K562 (cell line): ENCODE results near the gene SNX17. TPM values are rescaled to one million over a fixed set of nuclear protein-coding genes. Genes with fewer than 3 reads are reported as not detected.

Experiments used
- ATAC-seq: fragments of 200-7000 bp; cut with Tn5 transposase; 3 replicates; pipeline ENCODE4 v1.9.1; 2020; ENCODE audit warnings: moderate library complexity
- BruUV-seq: library from RNA; stranded (reverse); fragments of 400-500 nt; replicated peaks from 2 replicates; lab custom pipeline; 2021; lab: Mats Ljungman, UMichigan
- CTCF ChIA-PET: fragments of 300-600 bp; formaldehyde crosslinking; extraction: SDS; loops from one replicate; lab custom pipeline; 2021; ENCODE audit warnings: low intra/inter-chr PET ratio; lab: Yijun Ruan, JAX
- POLR2A ChIA-PET: fragments of 300-600, 350-650 bp; sonication (Branson Sonifier 250); formaldehyde crosslinking; extraction: SDS; loops from one replicate; lab custom pipeline; 2021; ENCODE audit warnings: antibody characterized with exemption, inconsistent platforms; lab: Yijun Ruan, JAX
- DNase-seq, 4 experiments: peaks; one replicate each; pipeline versions ENCODE4 v3.0.0 to v3.0.0-alpha.2; 2011 to 2018; ENCODE audit warnings: low spot score in 3 of 4, mixed read lengths in 3 of 4; ENCODE audit errors: extremely low read depth in 1 of 4
- FAIRE-seq: peaks from 2 replicates; lab custom pipeline; 2011; peaks lifted over from hg19 to GRCh38; lab: Jason Lieb, UNC
- H2AFZ ChIP-seq: 2 replicates; pipeline ENCODE4 v1.6.0; 2011; ENCODE audit warnings: low read depth, low read length, control low read depth, inconsistent platforms
- H3K27ac ChIP-seq: fragments of 200-600 bp; 3 replicates; pipeline ENCODE4 v1.8.0; 2011; ENCODE audit warnings: low read depth, mild to moderate bottlenecking, control low read depth, inconsistent platforms, low read length, moderate library complexity, mixed read lengths; ENCODE audit errors: extremely low read depth
- H3K27me3 ChIP-seq, 2 experiments: fragments of 300-600 bp in 1 of 2; 2 replicates in 1 of 2; 3 replicates in 1 of 2; pipeline versions ENCODE4 v1.6.0 to v1.8.0; 2011; ENCODE audit warnings: inconsistent platforms in 2 of 2, low read length in 2 of 2, mild to moderate bottlenecking in 1 of 2, mixed read lengths in 1 of 2, moderate library complexity in 1 of 2; ENCODE audit not compliant: control insufficient read depth in 2 of 2, insufficient read depth in 2 of 2
- H3K36me3 ChIP-seq: fragments of 300-600 bp; 3 replicates; pipeline ENCODE4 v1.8.0; 2011; ENCODE audit warnings: mild to moderate bottlenecking, low read length, inconsistent platforms; ENCODE audit not compliant: control insufficient read depth, insufficient read depth
- H3K4me1 ChIP-seq, 2 experiments: fragments of 200-600 bp in 1 of 2; replicated peaks in 1 of 2; 2 replicates in 1 of 2; 3 replicates in 1 of 2; pipeline versions ENCODE4 v1.5.1 to v1.8.0; 2011; ENCODE audit warnings: inconsistent platforms in 2 of 2, low read length in 2 of 2, mild to moderate bottlenecking in 1 of 2, mixed read lengths in 1 of 2, moderate library complexity in 1 of 2; ENCODE audit not compliant: control insufficient read depth in 2 of 2, insufficient read depth in 2 of 2
- H3K4me2 ChIP-seq: 2 replicates; pipeline ENCODE4 v1.6.1; 2011; ENCODE audit warnings: low read length, control low read depth, inconsistent platforms, mixed read lengths; ENCODE audit not compliant: insufficient read depth
- H3K4me3 ChIP-seq: fragments of 200-600 bp; sonication (generic), shearing (Covaris generic); 2 replicates; pipeline ENCODE4 v1.5.1; 2016; ENCODE audit warnings: control low read depth, inconsistent platforms
- H3K79me2 ChIP-seq: fragments of 200-600 bp; 3 replicates; pipeline ENCODE4 v1.8.0; 2011; ENCODE audit warnings: low read length, inconsistent platforms; ENCODE audit not compliant: control insufficient read depth, insufficient read depth
- H3K9ac ChIP-seq, 2 experiments: 2 replicates each; pipeline versions ENCODE4 v1.6.0 to v1.6.1; 2011; ENCODE audit warnings: low read depth in 2 of 2, low read length in 2 of 2, control low read depth in 1 of 2, inconsistent platforms in 1 of 2, mild to moderate bottlenecking in 1 of 2, mixed read lengths in 1 of 2; ENCODE audit not compliant: insufficient read depth in 1 of 2
- H3K9me1 ChIP-seq: one replicate; pipeline ENCODE4 v1.6.0; 2011; ENCODE audit warnings: inconsistent platforms, mild to moderate bottlenecking, low read length, moderate library complexity; ENCODE audit not compliant: control insufficient read depth, insufficient read depth
- H3K9me3 ChIP-seq: replicated peaks from 2 replicates; pipeline ENCODE4 v1.5.1; 2011; ENCODE audit warnings: low read depth, low read length, inconsistent platforms; ENCODE audit not compliant: control insufficient read depth, insufficient read depth
- H4K20me1 ChIP-seq: replicated peaks from 2 replicates; pipeline ENCODE4 v1.6.1; 2011; ENCODE audit warnings: low read length, inconsistent platforms, mixed read lengths; ENCODE audit not compliant: control insufficient read depth, insufficient read depth
- GATA2 ChIP-seq: sonication (generic); formaldehyde crosslinking; IDR thresholded peaks from 2 replicates; pipeline ENCODE4 v1.4.0; 2020; ENCODE audit warnings: mild to moderate bottlenecking, missing genetic modification reagents
- KDM1A ChIP-seq, 2 experiments: fragments of 450-650 bp; IDR thresholded peaks; 2 replicates each; pipeline ENCODE4 v1.6.1; 2016; ENCODE audit warnings: mild to moderate bottlenecking in 2 of 2
- ZNF121 ChIP-seq: sonication (generic); formaldehyde crosslinking; conservative IDR thresholded peaks from 2 replicates; pipeline ENCODE4 v1.8.0; 2022; ENCODE audit warnings: missing genetic modification reagents
- ZNF217 ChIP-seq: sonication (generic); formaldehyde crosslinking; IDR thresholded peaks from 2 replicates; pipeline ENCODE4 v1.8.0; 2022; ENCODE audit warnings: mild to moderate bottlenecking, missing genetic modification reagents
- ZNF316 ChIP-seq: fragments of 450-650 bp; IDR thresholded peaks from 2 replicates; pipeline ENCODE4 v1.6.1; 2016
- WGBS: fragments of 100-300 bp; shearing (Covaris generic); methylation state at CpG from one replicate; pipeline ENCODE4 v1.1.6; 2016; ENCODE audit warnings: low coverage, mixed read lengths; ENCODE audit not compliant: insufficient coverage; ENCODE audit errors: missing lambda C conversion rate; 5-methylcytosine and 5-hydroxymethylcytosine counted together
- in situ Hi-C: fragments of 300-500 bp; cut with MboI; formaldehyde crosslinking; loops from 4 replicates; pipeline ENCODE4 v1.15.0; 2018; ENCODE audit warnings: inconsistent platforms, mixed read lengths
- intact Hi-C: fragments of 100-400 bp; cut with micrococcal nuclease; formaldehyde crosslinking; loops from 2 replicates; pipeline ENCODE4 v1.14.2; 2022
- polyA plus RNA-seq, 8 experiments: library from polyadenylated mRNA; depleted of rRNA in 4 of 8; stranded (reverse) in 5 of 8; unstranded in 3 of 8; fragments of >200 nt; fragmentation: Nextera tagmentation in 2 of 8; fragmentation: Illumina TruSeq in 1 of 8; extraction: Ambion mirVana in 2 of 8; extraction: Trizol in 1 of 8; gene quantifications; 2 replicates each; pipeline versions ENCODE4 v1.2.1 to v1.2.3, GENCODE V29; 2011 to 2014; ENCODE audit warnings: inconsistent platforms in 1 of 8, missing spikeins in 1 of 8
- total RNA-seq, 7 experiments: library from RNA; depleted of rRNA in 6 of 7; stranded (reverse); fragments of >200 nt in 6 of 7; fragmentation: Illumina TruSeq in 2 of 7; extraction: Trizol in 2 of 7; gene quantifications; 2 replicates each; pipeline versions ENCODE4 v1.2.1 to v1.2.3, GENCODE V29; 2011 to 2021; ENCODE audit warnings: low replicate concordance in 1 of 7
- TF ChIP-seq, protein P1 (sequence below): sonication (generic); formaldehyde crosslinking; IDR thresholded peaks from 2 replicates; pipeline ENCODE4 v1.8.0; 2022; ENCODE audit warnings: mild to moderate bottlenecking, missing genetic modification reagents

The SNX17 gene
- total and polyA plus RNA-seq, 9 of the 15 experiments (the other 6 are each of a cell fraction or from before 2014, with no cell fraction given) = 3.0 to 75.7 (median 54.6) TPM

- Histone ChIP-seq H2AFZ (peak overlapping the region; percentile 27), H3K27me3 (no peaks in the 10 kb centered on the region), H4K20me1 (no peaks in the 10 kb centered on the region), H3K9ac (no peak overlapping the region), H3K79me2 (peaks cover 21% of the 10 kb centered on the region), H3K36me3 (peaks cover 1% of the 10 kb centered on the region; the same call in 1 of the 3 replicates), H3K9me1 (no peaks in the 10 kb centered on the region), H3K4me1 (peaks cover 6 to 20% of the 10 kb centered on the region in 2 experiments; a peak in 4 of 5 replicates), H3K27ac (no peak overlapping the region), H3K4me3 (no peak overlapping the region), H3K4me2 (no peak overlapping the region), H3K9me3 (no peaks in the 10 kb centered on the region)
- FAIRE-seq (no peak), DNase-seq (no peak), ATAC-seq (no peak)
- POLR2A ChIA-PET = interaction anchor here (0.6 kb wide), 1 partner anchor 271 kb away, joined by 4 read pairs; no protein-coding TSS in a partner anchor
- TF ChIP-seq ZNF121 (CRISPR knock-in tag) = no peak
- TF ChIP-seq GATA2 (CRISPR knock-in tag) = no peak
- TF ChIP-seq KDM1A (IDR thresholded peaks at IDR 0.05) = no peak
- TF ChIP-seq, protein P1, sequence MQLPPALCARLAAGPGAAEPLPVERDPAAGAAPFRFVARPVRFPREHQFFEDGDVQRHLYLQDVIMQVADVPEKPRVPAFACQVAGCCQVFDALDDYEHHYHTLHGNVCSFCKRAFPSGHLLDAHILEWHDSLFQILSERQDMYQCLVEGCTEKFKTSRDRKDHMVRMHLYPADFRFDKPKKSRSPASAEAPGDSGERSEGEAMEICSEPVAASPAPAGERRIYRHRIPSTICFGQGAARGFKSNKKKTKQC (CRISPR knock-in tag) = no peak
- TF ChIP-seq ZNF217 (CRISPR knock-in tag) = no peak
- TF ChIP-seq ZNF316 = peak; percentile 46; the same call in 1 of the 2 replicates
- 71% methylated on average over 9 of the region's 9 CpGs for WGBS
- CTCF ChIA-PET = no interaction called here
- intact Hi-C loops (no loop called here), in situ Hi-C loops (no loop called here)
- BruUV-seq = no TSS peak
Observed at GRCh38 chr2:27412419-27413152, 42.2 kb downstream of the SNX17 start.
